Osteocyte (in vitro differentiated cells): ENCODE measurements around the gene TTC3. TPM values are rescaled to one million over a fixed set of nuclear protein-coding genes. Genes with fewer than 3 reads are reported as not detected.

Experiments used
- DNase-seq: peaks from one replicate; pipeline ENCODE4 v3.0.0; 2021; ENCODE audit warnings: mixed read lengths; ENCODE audit not compliant: unreplicated experiment; ENCODE audit errors: extremely low spot score
- H3K27ac Mint-ChIP-seq: one replicate; pipeline ENCODE4 v1.8.0; 2021; ENCODE audit warnings: mild to moderate bottlenecking, mixed read lengths; ENCODE audit not compliant: unreplicated experiment
- H3K27me3 Mint-ChIP-seq: one replicate; pipeline ENCODE4 v1.8.0; 2021; ENCODE audit warnings: mixed read lengths; ENCODE audit not compliant: unreplicated experiment
- H3K36me3 Mint-ChIP-seq: one replicate; pipeline ENCODE4 v1.8.0; 2021; ENCODE audit warnings: mixed read lengths; ENCODE audit not compliant: unreplicated experiment
- H3K4me1 Mint-ChIP-seq: one replicate; pipeline ENCODE4 v1.8.0; 2021; ENCODE audit warnings: mixed read lengths; ENCODE audit not compliant: unreplicated experiment
- H3K4me3 Mint-ChIP-seq: one replicate; pipeline ENCODE4 v1.8.0; 2021; ENCODE audit warnings: mild to moderate bottlenecking, moderate library complexity, mixed read lengths; ENCODE audit not compliant: unreplicated experiment
- H3K9me3 Mint-ChIP-seq: one replicate; pipeline ENCODE4 v1.8.0; 2021; ENCODE audit warnings: mixed read lengths; ENCODE audit not compliant: unreplicated experiment
- CTCF ChIP-seq: fragments of 200-600 bp; sonication (generic); IDR thresholded peaks from 2 replicates; pipeline ENCODE4 v1.5.0; 2021; ENCODE audit warnings: antibody characterized with exemption, mild to moderate bottlenecking, moderate library complexity
- long read RNA-seq: library from polyadenylated mRNA; unstranded; transcript quantifications from one replicate; pipeline ENCODE4 v2.0.0, GENCODE V29; 2021
- total RNA-seq: library from RNA; stranded (reverse); gene quantifications from 2 replicates; pipeline ENCODE4 v1.2.1, GENCODE V29; 2021

Gene TTC3
- 242 and 252 TPM in 2 replicates for total RNA-seq
- long read RNA-seq, transcript TTC3-210 (26 exons, 2,451 nt), result major isoform, 19 of 312 reads
- long read RNA-seq, partial matches to known transcripts, result 214 of 312 reads
- long read RNA-seq, other reads (novel, unspliced or antisense), result 74 of 312 reads

- Mint-ChIP-seq H3K9me3 (no peaks in the 10 kb centered on the region), H3K27me3 (no peaks in the 10 kb centered on the region), H3K36me3 (peaks cover 19% of the 10 kb centered on the region), H3K4me3 (peak within 1 kb of the TSS; percentile 85), H3K4me1 (peaks cover 42% of the 10 kb centered on the region), H3K27ac (peak within 1 kb of the TSS; percentile 98)
- DNase-seq, result peak; percentile 100
- TF ChIP-seq CTCF, result no peak
Observed at GRCh38 chr21:37072988-37073416, at the start of gene TTC3, which contains the start of gene PIGP. TTC3 (plus strand) TSS chr21:37073254; CDS start chr21:37087258, 14,004 bp downstream. PIGP (minus strand) TSS chr21:37073071; CDS start chr21:37072515, 556 bp downstream.

- Mint-ChIP-seq H3K9me3 (no peaks in the 10 kb centered on the region), H3K4me3 (no peak overlapping the region), H3K36me3 (no peaks in the 10 kb centered on the region), H3K4me1 (no peaks in the 10 kb centered on the region), H3K27me3 (peaks cover 4% of the 10 kb centered on the region), H3K27ac (no peak overlapping the region)
- TF ChIP-seq CTCF, result no peak
- DNase-seq, result no peak
Observed at GRCh38 chr21:37026499-37026898, 46.6 kb upstream of the TTC3 start.

- Mint-ChIP-seq H3K36me3 (no peaks in the 10 kb centered on the region), H3K27me3 (peaks cover 4% of the 10 kb centered on the region), H3K27ac (no peak overlapping the region), H3K4me1 (peaks cover 3% of the 10 kb centered on the region), H3K9me3 (no peaks in the 10 kb centered on the region), H3K4me3 (no peak overlapping the region)
- DNase-seq, result peak; percentile 51
- peak; percentile 26 for TF ChIP-seq CTCF
Observed at GRCh38 chr21:37028570-37028969, 44.5 kb upstream of the TTC3 start.

GRCh38 chr21:37030864-37031263 lies 42.2 kb upstream of the TTC3 start:
- H3K36me3 Mint-ChIP-seq, result no peaks in the 10 kb centered on the region
- no peak overlapping the region for H3K27ac Mint-ChIP-seq
- no peaks in the 10 kb centered on the region for H3K9me3 Mint-ChIP-seq
- H3K4me1 Mint-ChIP-seq, result peaks cover 3% of the 10 kb centered on the region
- TF ChIP-seq CTCF, result no peak
- peaks cover 4% of the 10 kb centered on the region for H3K27me3 Mint-ChIP-seq
- no peak overlapping the region for H3K4me3 Mint-ChIP-seq
- no peak for DNase-seq

GRCh38 chr21:37032293-37032692 lies 40.8 kb upstream of the TTC3 start:
- no peak for TF ChIP-seq CTCF
- Mint-ChIP-seq H3K4me3 (no peak overlapping the region), H3K27ac (no peak overlapping the region)

More at GRCh38 chr21:37032293-37032692, 40.8 kb upstream of the TTC3 start:
- Mint-ChIP-seq H3K4me1 (peaks cover 5% of the 10 kb centered on the region), H3K36me3 (no peaks in the 10 kb centered on the region), H3K9me3 (peaks cover 4% of the 10 kb centered on the region), H3K27me3 (no peaks in the 10 kb centered on the region)
- DNase-seq, result no peak
